WTC11 (cell line): ENCODE data around the gene ZFR. TPM values are rescaled to one million over a fixed set of nuclear protein-coding genes. Genes with fewer than 3 reads are reported as not detected.
A peak's percentile ranks its signal among the peaks of the same experiment; 100 is the strongest.

Experiments
- ATAC-seq: fragments of 200-7000 bp; cut with Tn5 transposase; 2 replicates; pipeline ENCODE4 v1.10.0; 2021; ENCODE audit warnings: mild to moderate bottlenecking, moderate library complexity
- CTCF ChIA-PET: fragments of 300-600 bp; sonication (Branson Sonifier 250); formaldehyde crosslinking; loops from one replicate; lab custom pipeline; 2021; ENCODE audit warnings: antibody characterized with exemption; lab: Charles Lee
- POLR2A ChIA-PET: fragments of 350-600 bp; sonication (Branson Sonifier 250); formaldehyde crosslinking; loops from one replicate; lab custom pipeline; 2021; ENCODE audit warnings: antibody characterized with exemption; lab: Charles Lee
- DNase-seq: peaks from one replicate; pipeline ENCODE4 v3.0.0; 2021; ENCODE audit warnings: low spot score
- H3K27ac Mint-ChIP-seq: 2 replicates; pipeline ENCODE4 v1.8.0; 2021; ENCODE audit warnings: mixed read lengths
- H3K27me3 Mint-ChIP-seq: 2 replicates; pipeline ENCODE4 v1.8.0; 2021; ENCODE audit warnings: low read depth, mild to moderate bottlenecking, moderate library complexity, mixed read lengths
- H3K36me3 Mint-ChIP-seq: 2 replicates; pipeline ENCODE4 v1.8.0; 2021; ENCODE audit warnings: mixed read lengths
- H3K4me1 Mint-ChIP-seq: 2 replicates; pipeline ENCODE4 v1.8.0; 2022; ENCODE audit warnings: mixed read lengths
- H3K4me3 Mint-ChIP-seq: 2 replicates; pipeline ENCODE4 v1.8.0; 2021; ENCODE audit warnings: mild to moderate bottlenecking, moderate library complexity, mixed read lengths
- H3K9me3 Mint-ChIP-seq: 2 replicates; pipeline ENCODE4 v1.8.0; 2021; ENCODE audit warnings: mixed read lengths
- ELF4 ChIP-seq: sonication (generic); formaldehyde crosslinking; IDR thresholded peaks from 2 replicates; pipeline ENCODE4 v1.8.1; 2022; ENCODE audit warnings: low read depth, mild to moderate bottlenecking, moderate library complexity, missing genetic modification reagents
- EMX1 ChIP-seq: fragments of 250-450 bp; sonication (Bioruptor Pico); IDR thresholded peaks from 2 replicates; pipeline ENCODE4 v1.8.0; 2021; ENCODE audit warnings: mild to moderate bottlenecking
- GABPB1 ChIP-seq: sonication (generic); formaldehyde crosslinking; IDR thresholded peaks from 2 replicates; pipeline ENCODE4 v1.8.1; 2023; ENCODE audit warnings: mild to moderate bottlenecking, missing genetic modification reagents
- JAZF1 ChIP-seq: fragments of 250-450 bp; sonication (Bioruptor Pico); IDR thresholded peaks from 2 replicates; pipeline ENCODE4 v1.9.0; 2021; ENCODE audit warnings: moderate library complexity, mild to moderate bottlenecking, inconsistent platforms
- NFATC4 ChIP-seq: fragments of 250-450 bp; sonication (Bioruptor Pico); IDR thresholded peaks from 2 replicates; pipeline ENCODE4 v1.9.0; 2021; ENCODE audit warnings: mild to moderate bottlenecking
- NR1H2 ChIP-seq: sonication (generic); formaldehyde crosslinking; IDR thresholded peaks from 2 replicates; pipeline ENCODE4 v1.9.0; 2021; ENCODE audit warnings: mild to moderate bottlenecking, moderate library complexity, missing genetic modification reagents
- ZBTB21 ChIP-seq: sonication (generic); formaldehyde crosslinking; IDR thresholded peaks from 2 replicates; pipeline ENCODE4 v1.8.1; 2023; ENCODE audit warnings: mild to moderate bottlenecking, missing genetic modification reagents, borderline replicate concordance
- ZNF396 ChIP-seq: fragments of 250-450 bp; sonication (Bioruptor Pico); IDR thresholded peaks from 2 replicates; pipeline ENCODE4 v1.8.0; 2021; ENCODE audit warnings: mild to moderate bottlenecking, moderate library complexity, borderline replicate concordance
- total RNA-seq: library from RNA; stranded (reverse); gene quantifications from 3 replicates; pipeline ENCODE4 v1.2.3, GENCODE V29; 2021
- TF ChIP-seq, protein P1 (sequence below): fragments of 250-450 bp; sonication (Bioruptor Pico); IDR thresholded peaks from 2 replicates; pipeline ENCODE4 v2.1.2; 2022; ENCODE audit warnings: mild to moderate bottlenecking, moderate library complexity
- TF ChIP-seq, protein P2 (sequence below): fragments of 250-450 bp; sonication (Bioruptor Pico); IDR thresholded peaks from 2 replicates; pipeline ENCODE4 v1.9.0; 2021; ENCODE audit warnings: mild to moderate bottlenecking
- TF ChIP-seq, protein P3 (sequence below): sonication (generic); formaldehyde crosslinking; IDR thresholded peaks from 2 replicates; pipeline ENCODE4 v1.8.1; 2022; ENCODE audit warnings: low read depth, mild to moderate bottlenecking, moderate library complexity, missing genetic modification reagents, borderline replicate concordance
- TF ChIP-seq, protein P4 (sequence below): sonication (generic); formaldehyde crosslinking; IDR thresholded peaks from 2 replicates; pipeline ENCODE4 v1.8.0; 2023; ENCODE audit warnings: missing genetic modification reagents, mild to moderate bottlenecking, borderline replicate concordance
- TF ChIP-seq, protein P5 (sequence below): sonication (generic); formaldehyde crosslinking; IDR thresholded peaks from 2 replicates; pipeline ENCODE4 v1.8.0; 2023; ENCODE audit warnings: missing genetic modification reagents
- TF ChIP-seq, protein P6 (sequence below): sonication (generic); formaldehyde crosslinking; IDR thresholded peaks from 2 replicates; pipeline ENCODE4 v1.8.1; 2023; ENCODE audit warnings: mild to moderate bottlenecking, missing genetic modification reagents, moderate library complexity
- TF ChIP-seq, protein P7 (sequence below): sonication (generic); formaldehyde crosslinking; IDR thresholded peaks from 2 replicates; pipeline ENCODE4 v1.8.1; 2023; ENCODE audit warnings: mild to moderate bottlenecking, missing genetic modification reagents, borderline replicate concordance

ZFR gene
- total RNA-seq, 1 experiment from 2014 or later: 64.5 TPM

DNA sequence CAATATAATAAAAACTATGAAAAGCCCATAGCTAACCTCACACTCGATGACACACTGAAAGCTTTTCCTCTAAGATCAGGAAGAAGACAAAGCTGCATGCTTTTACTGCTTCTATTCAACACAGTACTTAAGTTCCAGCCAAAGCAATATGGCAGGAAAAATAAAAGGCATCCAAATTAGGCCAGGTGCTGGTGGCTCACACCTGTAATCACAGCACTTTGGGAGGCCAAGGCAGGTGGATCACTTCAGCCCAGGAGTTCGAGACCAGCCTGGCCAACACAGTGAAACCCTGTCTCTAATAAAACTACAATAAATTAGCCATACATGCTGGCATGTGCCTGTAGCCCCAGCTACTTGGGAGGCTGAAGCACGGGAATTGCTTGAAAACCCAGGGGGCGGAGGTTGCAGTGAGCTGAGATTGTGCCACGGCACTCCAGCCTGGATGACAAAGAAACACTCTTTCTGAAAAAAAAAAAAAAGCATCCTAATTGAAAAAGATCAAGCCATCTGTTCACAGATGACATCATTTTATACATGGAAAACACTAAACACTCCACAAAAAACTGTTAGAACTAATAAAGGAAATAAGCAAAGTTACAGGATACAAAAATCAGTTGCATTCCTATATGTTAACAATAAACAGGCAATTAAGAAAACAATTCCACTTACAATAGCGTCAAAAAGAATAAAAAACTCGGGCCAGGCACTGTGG, 17.9 kb downstream of the ZFR start (continued):
- TF ChIP-seq, protein P1, sequence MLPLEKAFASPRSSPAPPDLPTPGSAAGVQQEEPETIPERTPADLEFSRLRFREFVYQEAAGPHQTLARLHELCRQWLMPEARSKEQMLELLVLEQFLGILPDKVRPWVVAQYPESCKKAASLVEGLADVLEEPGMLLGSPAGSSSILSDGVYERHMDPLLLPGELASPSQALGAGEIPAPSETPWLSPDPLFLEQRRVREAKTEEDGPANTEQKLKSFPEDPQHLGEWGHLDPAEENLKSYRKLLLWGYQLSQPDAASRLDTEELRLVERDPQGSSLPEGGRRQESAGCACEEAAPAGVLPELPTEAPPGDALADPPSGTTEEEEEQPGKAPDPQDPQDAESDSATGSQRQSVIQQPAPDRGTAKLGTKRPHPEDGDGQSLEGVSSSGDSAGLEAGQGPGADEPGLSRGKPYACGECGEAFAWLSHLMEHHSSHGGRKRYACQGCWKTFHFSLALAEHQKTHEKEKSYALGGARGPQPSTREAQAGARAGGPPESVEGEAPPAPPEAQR (CRISPR knock-in tag): no peak
- TF ChIP-seq ZBTB21 (CRISPR knock-in tag) (no peak), NFATC4 (CRISPR knock-in tag) (no peak)
- TF ChIP-seq, protein P2, sequence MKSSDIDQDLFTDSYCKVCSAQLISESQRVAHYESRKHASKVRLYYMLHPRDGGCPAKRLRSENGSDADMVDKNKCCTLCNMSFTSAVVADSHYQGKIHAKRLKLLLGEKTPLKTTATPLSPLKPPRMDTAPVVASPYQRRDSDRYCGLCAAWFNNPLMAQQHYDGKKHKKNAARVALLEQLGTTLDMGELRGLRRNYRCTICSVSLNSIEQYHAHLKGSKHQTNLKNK (CRISPR knock-in tag): no peak
- TF ChIP-seq, protein P3, sequence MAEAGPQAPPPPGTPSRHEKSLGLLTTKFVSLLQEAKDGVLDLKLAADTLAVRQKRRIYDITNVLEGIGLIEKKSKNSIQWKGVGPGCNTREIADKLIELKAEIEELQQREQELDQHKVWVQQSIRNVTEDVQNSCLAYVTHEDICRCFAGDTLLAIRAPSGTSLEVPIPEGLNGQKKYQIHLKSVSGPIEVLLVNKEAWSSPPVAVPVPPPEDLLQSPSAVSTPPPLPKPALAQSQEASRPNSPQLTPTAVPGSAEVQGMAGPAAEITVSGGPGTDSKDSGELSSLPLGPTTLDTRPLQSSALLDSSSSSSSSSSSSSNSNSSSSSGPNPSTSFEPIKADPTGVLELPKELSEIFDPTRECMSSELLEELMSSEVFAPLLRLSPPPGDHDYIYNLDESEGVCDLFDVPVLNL (CRISPR knock-in tag): no peak
- TF ChIP-seq, protein P4, sequence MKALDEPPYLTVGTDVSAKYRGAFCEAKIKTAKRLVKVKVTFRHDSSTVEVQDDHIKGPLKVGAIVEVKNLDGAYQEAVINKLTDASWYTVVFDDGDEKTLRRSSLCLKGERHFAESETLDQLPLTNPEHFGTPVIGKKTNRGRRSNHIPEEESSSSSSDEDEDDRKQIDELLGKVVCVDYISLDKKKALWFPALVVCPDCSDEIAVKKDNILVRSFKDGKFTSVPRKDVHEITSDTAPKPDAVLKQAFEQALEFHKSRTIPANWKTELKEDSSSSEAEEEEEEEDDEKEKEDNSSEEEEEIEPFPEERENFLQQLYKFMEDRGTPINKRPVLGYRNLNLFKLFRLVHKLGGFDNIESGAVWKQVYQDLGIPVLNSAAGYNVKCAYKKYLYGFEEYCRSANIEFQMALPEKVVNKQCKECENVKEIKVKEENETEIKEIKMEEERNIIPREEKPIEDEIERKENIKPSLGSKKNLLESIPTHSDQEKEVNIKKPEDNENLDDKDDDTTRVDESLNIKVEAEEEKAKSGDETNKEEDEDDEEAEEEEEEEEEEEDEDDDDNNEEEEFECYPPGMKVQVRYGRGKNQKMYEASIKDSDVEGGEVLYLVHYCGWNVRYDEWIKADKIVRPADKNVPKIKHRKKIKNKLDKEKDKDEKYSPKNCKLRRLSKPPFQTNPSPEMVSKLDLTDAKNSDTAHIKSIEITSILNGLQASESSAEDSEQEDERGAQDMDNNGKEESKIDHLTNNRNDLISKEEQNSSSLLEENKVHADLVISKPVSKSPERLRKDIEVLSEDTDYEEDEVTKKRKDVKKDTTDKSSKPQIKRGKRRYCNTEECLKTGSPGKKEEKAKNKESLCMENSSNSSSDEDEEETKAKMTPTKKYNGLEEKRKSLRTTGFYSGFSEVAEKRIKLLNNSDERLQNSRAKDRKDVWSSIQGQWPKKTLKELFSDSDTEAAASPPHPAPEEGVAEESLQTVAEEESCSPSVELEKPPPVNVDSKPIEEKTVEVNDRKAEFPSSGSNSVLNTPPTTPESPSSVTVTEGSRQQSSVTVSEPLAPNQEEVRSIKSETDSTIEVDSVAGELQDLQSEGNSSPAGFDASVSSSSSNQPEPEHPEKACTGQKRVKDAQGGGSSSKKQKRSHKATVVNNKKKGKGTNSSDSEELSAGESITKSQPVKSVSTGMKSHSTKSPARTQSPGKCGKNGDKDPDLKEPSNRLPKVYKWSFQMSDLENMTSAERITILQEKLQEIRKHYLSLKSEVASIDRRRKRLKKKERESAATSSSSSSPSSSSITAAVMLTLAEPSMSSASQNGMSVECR: no peak
- TF ChIP-seq, protein P5, sequence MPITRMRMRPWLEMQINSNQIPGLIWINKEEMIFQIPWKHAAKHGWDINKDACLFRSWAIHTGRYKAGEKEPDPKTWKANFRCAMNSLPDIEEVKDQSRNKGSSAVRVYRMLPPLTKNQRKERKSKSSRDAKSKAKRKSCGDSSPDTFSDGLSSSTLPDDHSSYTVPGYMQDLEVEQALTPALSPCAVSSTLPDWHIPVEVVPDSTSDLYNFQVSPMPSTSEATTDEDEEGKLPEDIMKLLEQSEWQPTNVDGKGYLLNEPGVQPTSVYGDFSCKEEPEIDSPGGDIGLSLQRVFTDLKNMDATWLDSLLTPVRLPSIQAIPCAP (CRISPR knock-in tag): no peak

DNA sequence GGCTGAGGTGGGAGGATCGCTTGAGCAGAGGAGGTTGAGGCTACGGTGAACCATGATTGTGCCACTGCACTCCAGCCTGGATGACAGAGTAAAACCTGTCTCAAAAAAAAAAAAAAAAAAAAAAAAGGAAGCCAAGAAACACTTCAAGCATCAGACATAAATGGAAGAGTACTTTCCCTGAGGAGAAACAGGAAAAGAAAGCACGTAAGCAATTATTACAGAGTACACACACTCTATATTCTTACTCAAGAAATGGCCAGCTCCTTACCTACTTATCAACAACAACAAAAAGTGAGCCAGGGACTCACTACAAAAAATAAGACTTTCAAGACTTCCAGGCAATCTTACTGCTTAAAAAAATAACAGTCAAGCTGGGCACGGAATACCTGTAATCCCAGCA, 21.8 kb downstream of the ZFR start:
- CTCF ChIA-PET: no interaction called here
- no peak for TF ChIP-seq ELF4
- no peak for TF ChIP-seq JAZF1 (CRISPR knock-in tag)
- TF ChIP-seq, protein P6, sequence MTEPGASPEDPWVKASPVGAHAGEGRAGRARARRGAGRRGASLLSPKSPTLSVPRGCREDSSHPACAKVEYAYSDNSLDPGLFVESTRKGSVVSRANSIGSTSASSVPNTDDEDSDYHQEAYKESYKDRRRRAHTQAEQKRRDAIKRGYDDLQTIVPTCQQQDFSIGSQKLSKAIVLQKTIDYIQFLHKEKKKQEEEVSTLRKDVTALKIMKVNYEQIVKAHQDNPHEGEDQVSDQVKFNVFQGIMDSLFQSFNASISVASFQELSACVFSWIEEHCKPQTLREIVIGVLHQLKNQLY (CRISPR knock-in tag): no peak
- TF ChIP-seq, protein P7, sequence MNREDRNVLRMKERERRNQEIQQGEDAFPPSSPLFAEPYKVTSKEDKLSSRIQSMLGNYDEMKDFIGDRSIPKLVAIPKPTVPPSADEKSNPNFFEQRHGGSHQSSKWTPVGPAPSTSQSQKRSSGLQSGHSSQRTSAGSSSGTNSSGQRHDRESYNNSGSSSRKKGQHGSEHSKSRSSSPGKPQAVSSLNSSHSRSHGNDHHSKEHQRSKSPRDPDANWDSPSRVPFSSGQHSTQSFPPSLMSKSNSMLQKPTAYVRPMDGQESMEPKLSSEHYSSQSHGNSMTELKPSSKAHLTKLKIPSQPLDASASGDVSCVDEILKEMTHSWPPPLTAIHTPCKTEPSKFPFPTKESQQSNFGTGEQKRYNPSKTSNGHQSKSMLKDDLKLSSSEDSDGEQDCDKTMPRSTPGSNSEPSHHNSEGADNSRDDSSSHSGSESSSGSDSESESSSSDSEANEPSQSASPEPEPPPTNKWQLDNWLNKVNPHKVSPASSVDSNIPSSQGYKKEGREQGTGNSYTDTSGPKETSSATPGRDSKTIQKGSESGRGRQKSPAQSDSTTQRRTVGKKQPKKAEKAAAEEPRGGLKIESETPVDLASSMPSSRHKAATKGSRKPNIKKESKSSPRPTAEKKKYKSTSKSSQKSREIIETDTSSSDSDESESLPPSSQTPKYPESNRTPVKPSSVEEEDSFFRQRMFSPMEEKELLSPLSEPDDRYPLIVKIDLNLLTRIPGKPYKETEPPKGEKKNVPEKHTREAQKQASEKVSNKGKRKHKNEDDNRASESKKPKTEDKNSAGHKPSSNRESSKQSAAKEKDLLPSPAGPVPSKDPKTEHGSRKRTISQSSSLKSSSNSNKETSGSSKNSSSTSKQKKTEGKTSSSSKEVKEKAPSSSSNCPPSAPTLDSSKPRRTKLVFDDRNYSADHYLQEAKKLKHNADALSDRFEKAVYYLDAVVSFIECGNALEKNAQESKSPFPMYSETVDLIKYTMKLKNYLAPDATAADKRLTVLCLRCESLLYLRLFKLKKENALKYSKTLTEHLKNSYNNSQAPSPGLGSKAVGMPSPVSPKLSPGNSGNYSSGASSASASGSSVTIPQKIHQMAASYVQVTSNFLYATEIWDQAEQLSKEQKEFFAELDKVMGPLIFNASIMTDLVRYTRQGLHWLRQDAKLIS (CRISPR knock-in tag): no peak
- TF ChIP-seq GABPB1 (CRISPR knock-in tag): no peak
- no peak for TF ChIP-seq ZNF396 (CRISPR knock-in tag)
- no peak for TF ChIP-seq EMX1
- TF ChIP-seq NR1H2: no peak
- TF ChIP-seq, all 79 proteins: peak for 0
- DNase-seq: no peak
- Mint-ChIP-seq H3K9me3 (peaks cover 17% of the 10 kb centered on the region), H3K4me1 (peaks cover 12% of the 10 kb centered on the region), H3K4me3 (no peak overlapping the region), H3K27me3 (no peaks in the 10 kb centered on the region), H3K27ac (peak overlapping the region; percentile 12), H3K36me3 (peaks cover 25% of the 10 kb centered on the region)
- ATAC-seq: no peak
- POLR2A ChIA-PET: interaction anchor here (1.5 kb wide), 1 partner anchor 16 kb away, joined by 7 read pairs; no protein-coding TSS in a partner anchor
